Activated CD4-positive, alpha-beta T cell treated with anti-CD3 and anti-CD28 coated beads, Interleukin-2, Interleukin-6, amounts not matched to agents 100 ng/mL and 50 ng/mL, durations not matched to agents 16 hours and 8 hours (primary cell): ENCODE results near the gene GTF2IRD1.
A peak's percentile ranks its signal among the peaks of the same experiment; 100 is the strongest.
"Not testable (repeated sequence)": the region's sequence is repeated elsewhere in the genome, so short reads cannot be mapped to it uniquely, and the experiment has no call there.

ENCODE experiments used
- DNase-seq: peaks from one replicate; pipeline ENCODE4 v3.0.0-alpha.2; 2020

The GTF2IRD1 gene

DNA sequence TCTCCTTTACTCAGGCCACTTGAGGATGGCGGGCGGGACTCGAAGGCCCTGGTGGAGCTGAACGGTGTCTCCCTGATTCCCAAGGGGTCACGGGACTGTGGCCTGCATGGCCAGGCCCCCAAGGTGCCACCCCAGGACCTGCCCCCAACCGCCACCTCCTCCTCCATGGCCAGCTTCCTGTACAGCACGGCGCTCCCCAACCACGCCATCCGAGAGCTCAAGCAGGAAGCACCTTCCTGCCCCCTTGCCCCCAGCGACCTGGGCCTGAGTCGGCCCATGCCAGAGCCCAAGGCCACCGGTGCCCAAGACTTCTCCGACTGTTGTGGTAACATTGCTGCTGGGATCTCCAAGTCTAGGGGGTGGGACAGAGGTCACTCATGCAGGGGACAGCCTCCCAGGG is 65.7 kb downstream of the GTF2IRD1 start:
- no peak for DNase-seq

DNA sequence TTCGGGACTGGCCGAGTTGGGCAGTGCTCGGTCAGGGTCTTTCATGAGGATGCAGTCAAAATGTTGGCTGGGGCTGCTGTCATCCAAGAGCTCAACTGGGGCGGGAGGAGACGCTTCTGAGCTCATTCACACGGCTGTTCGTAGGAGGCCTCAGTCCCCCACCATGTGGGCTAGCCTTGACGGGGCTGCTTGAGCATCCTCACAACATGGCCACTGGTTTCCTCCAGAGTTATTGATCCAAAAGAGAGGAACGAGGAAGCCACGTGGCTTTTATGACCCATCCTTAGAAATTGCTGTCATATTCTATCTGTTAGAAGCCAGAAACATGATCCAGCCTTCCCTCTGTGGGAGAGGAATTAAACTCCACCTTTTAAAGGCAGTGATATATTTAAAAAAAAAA is 68.1 kb downstream of the GTF2IRD1 start:
- DNase-seq = no peak

DNA sequence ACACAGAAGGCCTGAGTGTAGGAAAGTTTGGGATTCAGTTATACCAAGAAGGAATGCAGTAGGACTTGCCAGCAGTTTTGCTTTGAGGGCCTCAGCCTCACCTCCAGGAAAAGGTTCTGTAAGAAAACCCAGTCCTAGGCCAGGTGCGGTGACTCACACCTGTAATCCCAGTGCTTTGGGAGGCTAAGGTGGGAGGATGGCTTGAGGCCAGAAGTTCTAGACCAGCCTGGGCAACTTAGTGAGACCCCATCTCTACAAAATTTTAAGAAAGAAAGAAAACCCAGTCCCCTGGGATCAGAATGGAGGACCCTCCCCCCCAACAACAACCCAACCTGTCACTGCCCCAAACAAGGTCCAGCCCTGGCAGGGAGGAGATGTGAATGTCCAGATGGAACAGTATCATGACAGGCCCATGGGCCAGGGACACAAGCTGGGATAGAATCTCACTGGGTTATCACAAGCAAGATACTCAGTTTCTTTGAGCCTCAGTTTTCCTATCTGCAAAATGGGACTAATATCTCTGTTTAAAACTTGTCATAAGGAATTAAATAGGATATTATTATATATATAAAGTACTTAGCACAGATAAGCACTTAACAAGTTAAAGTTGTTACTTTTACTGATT is 68.7 kb downstream of the GTF2IRD1 start:
- no peak for DNase-seq

DNA sequence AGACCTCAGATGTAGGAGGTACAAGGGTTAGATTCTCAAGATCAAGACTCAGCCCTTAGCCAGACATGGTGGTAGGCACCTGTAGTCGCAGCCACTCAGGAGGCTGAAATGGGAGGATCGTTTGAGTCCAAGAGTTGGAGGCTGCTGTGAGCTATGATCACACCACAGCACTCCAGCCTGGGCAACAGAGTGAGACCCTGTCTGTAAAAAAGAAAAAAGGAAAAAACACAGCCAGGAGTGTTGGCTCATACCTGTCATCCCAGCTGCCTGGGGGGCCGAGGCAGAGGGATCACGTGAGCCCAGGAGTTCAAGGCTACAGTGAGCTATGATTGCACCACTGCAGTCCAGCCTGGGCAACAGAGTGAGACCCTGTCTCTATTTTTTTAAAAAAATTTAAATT is 69.3 kb downstream of the GTF2IRD1 start:
- no peak for DNase-seq

DNA sequence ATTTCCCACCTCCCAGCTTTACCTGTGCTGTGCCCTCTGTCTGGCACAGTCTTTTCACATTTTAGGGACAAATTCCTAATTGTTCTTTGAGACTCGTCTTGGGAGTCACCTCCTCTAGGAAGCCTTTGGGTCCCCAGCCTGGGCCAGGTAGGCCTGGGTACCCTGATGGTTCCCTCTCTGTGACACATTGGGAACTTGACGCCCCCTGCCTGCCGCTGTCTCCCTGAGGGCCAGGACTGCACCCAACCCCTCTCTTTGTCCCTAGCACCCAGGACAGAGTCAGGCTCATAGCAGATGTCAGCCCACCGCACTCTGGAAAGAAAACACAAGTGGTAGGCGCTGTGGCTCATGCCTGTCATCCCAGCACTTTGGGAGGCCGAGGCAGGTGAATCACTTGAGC is 71.4 kb downstream of the GTF2IRD1 start:
- DNase-seq = no peak

DNA sequence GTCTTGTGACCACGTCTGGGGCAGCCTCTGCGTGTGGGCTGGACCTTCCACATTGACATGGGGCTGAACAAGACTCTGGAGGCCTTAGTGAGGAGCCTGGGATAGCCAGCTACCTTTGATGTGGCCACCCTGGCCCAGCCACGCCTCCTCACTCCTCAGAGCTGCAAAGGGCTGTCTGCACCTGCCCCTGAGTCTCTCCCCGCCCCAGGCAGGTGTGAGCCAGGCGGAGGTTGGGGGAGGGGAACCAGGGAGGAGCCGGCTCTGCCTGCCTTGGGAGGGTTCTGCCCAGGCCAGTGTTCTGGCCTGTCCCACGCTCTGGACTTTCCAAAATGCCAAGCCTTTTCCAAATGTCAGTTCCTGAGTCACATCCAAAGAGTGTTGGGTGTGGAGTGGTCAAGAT is 72.2 kb downstream of the GTF2IRD1 start:
- no peak for DNase-seq

DNA sequence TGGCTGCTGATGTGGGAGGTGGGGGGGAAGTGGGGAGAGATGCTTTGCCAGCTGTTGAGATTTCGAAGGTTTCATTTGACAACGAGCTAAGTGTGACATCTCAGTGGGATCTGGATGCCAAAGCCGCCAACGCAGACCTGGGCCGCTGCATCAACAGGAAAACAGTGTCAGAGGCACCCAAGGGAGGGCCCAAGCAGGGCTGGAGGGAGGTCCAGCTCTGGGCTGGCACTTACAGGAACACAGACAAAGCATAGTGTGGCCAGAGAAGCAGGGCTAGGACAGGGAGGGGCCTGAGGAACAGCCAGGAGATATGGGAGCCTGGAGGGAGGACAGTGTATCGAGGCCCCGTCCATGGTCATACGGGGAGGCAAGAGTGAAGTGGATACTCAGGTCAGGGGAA is 73.1 kb downstream of the GTF2IRD1 start:
- DNase-seq = no peak

DNA sequence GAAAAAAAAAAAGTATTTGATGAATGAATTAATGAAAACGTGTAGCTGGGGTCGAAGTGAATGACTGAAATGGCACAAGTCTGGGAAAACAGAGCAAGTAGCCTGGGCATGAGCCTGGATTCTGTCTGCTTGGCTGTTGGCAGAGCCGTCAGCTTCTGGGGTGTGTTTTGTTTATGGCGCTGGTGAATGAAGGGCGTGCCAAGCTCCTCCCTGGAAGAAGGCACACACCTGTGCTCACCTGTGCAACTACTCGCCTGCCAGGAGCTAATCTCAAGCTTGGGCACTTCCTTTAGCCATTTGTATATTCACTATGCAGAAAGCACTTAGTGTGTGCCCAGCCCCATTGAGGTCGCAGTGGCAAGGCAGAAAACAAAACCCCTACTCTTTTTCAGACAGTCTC is 74.1 kb downstream of the GTF2IRD1 start:
- no peak for DNase-seq

DNA sequence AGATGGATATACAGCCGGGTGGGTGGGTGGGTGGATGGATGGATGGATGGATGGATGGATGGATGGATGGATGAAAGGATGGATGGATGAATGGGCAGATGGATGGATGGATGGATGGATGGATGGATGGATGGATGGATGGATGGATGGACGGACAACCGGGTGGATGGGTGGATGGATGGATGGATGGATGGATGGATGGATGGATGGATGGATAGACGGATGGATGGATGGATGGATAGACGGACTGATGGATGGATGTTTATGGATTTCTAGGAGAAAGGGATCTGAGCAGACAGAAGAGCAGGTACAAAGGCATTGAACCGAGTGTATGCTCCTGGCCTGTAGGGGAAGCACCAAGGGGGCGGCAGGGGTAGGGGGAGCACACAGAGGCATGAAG is 75.1 kb downstream of the GTF2IRD1 start:
- DNase-seq = not testable (repeated sequence)

DNA sequence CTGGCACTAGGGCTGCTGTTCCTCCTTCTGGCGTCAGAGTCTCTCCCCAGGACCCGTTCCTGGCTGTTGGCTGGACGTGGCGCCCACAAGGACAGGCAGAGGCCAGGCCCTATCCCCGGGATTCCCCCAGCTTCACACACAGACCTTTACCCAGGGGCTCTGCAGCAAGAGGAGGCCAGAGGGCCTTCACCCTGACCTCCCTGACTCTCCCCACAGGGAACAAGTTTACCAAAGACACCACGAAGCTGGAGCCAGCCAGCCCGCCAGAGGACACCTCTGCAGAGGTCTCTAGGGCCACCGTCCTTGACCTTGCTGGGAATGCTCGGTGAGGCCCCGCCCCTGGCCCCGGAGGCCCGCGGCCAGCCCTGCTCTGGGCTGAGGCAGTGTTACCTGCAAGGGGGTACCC is 82.2 kb downstream of the GTF2IRD1 start:
- no peak for DNase-seq

DNA sequence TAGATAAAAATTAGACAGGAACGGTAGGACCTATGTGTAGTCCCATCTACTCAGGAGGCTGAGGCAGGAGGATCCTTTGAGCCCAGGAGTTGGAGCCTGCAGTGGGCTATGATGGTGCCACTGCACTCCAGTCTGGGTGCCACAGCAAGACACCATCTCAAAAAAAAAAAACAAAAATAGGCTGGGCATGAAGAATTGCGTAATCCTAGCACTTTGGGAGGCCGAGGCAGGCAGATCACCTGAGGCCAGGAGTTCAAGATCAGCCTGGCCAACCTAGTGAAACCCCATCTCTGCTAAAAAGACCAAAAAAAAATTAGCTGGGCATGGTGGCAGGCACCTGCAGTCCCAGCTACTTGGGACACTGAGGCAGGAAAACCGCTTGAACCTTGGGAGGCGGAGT is 88.2 kb downstream of the GTF2IRD1 start:
- DNase-seq = not testable (repeated sequence)

DNA sequence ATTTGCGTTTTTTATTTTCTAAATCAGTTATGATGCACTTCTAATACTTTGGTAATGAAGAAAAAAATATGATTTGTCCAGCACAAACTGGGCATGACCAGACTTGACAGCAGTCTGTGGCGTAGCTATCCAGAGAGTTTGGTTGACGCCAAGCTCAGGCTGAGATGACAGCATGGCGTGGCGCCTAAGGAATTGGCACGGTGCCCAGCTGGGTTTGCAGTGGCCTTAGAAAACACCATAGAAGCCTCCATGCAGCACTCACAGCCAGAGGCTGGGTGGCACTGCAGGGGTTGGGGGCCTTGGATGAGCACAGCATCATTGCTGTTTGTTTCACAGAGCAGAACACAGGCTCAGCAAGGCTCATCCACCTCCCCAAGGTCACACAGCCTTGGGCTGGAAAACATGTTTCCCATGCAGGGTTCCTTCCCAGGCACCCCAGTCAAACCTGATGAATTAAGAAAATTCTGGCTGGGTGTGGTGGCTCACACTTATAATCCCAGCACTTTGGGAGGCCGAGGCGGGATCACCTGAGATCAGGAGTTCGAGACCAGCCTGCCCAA is 88.9 kb downstream of the GTF2IRD1 start:
- no peak for DNase-seq

DNA sequence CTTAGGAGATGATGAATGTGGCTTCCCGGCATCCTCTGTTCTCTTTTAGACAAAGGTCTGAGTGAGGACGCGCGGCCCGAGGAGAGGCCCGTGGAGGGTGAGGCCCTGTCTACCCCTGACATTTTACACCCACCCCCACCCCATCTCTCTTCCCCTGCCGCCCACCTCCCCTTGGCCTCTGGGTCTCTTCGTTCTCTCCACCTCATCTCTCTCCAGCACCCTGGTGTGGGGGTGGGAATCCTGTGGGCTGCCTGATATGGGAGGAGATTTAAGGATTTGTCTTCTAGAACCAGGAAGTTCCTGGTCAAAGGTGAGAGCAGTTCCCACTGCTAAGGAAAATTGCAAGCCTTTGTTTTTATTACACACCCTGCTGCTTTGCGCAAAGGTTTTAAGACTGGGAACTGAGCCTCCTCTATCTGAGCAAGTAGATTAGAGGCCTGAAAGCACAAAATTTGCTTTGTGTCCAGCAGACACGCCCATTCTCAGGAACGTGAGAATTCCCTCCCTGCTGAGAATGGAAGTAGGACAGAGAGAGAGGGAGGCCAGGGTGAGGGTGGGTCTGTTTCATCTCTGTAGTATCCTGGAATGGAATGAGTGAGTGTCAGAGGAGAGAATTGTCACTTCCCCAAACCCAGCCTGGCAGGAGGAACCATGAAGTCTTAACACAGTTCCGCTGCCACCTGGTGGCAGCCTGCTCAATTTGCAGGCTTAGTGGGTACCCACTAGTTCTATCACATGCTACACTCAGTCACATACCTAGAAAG is 91.2 kb downstream of the GTF2IRD1 start:
- DNase-seq = peak; percentile 52

DNA sequence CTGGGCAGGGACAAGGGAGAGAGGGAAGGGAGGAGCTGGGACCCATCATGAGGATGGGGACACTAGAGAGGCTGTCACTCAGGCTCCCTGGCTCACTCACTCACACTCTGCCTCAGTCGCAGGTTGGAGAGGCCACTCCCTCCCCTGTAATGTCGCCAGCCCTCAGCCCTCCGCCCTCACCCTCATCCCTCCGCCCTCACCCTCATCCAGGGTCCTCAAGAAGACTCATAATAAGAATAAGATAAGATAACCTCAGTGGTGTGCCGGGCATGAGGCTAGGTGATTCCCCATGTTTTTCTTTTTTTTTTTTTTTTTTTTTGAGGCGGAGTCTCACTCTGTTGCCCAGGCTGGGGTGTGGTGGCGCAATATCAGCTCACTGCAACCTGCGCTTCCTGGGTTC is 92.2 kb downstream of the GTF2IRD1 start:
- DNase-seq = no peak

DNA sequence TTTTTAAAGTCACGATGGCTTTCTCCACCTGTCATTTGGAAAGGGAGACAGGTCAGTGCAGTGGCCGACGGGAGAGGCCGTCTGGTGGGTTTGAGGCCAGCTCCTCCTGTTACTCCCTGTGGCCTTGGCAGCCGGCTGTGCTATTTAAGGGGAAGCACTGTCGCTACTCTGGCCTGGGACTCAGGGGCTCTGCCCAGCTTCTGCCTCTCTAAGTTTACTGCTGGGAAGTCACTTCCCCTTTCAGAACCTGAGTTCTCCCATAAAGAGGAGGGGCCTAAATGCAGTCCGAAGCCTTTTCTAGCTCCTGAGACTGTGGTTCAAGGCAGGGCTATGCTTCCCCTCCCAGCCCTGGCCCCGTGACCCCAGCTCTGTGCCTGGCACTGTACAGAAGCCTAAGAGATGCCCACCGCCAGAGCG is 99.9 kb downstream of the GTF2IRD1 start:
- DNase-seq = not testable (repeated sequence)

DNA sequence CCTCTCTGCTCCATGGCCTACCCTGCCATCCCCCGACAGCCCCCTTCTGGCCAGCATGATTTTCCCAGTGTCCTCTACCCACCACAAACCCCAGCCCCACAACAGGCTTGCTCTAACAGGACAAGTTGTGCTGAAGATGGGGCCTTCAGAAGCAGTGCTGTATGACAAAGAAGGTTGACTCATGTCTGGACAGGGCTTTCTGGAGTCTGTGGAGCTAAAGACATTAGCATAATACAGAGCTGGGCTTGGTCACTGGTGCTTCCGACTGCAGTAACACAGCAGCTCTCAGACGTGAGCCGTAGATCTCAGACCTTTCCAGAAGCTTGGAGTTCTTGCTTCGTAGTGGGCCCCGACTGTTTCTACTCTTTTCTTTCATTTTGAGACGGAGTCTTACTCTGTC is 100.5 kb downstream of the GTF2IRD1 start:
- no peak for DNase-seq

DNA sequence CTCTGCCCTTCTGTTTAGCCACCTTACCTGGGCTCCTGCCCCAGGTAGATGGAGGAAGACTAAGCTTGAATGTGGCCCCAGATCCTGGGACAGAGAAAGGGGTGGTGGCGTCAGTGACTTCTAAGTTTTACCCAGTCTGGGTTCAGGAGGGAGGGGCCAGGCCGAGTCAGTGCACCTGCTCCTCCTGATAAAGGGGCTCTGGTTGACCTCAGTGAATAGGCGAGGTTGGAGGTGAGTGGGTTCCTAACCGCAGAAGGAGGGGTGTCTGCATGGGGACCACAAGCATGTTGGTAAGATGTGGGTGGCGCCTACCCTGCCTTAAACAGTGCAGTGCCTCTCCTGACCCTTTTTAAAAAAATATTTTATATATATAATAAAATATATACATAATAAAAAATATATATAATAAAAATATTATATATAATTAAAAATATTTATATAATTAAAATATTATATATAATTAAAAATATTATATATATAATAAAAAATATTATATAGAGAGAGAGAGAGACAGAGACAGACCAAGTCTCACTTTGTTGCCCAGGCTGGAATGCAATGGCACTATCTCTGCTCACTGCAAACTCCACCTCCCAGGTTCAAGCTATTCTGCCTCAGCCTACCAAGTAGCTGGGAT is 106.5 kb downstream of the GTF2IRD1 start:
- DNase-seq = no peak

DNA sequence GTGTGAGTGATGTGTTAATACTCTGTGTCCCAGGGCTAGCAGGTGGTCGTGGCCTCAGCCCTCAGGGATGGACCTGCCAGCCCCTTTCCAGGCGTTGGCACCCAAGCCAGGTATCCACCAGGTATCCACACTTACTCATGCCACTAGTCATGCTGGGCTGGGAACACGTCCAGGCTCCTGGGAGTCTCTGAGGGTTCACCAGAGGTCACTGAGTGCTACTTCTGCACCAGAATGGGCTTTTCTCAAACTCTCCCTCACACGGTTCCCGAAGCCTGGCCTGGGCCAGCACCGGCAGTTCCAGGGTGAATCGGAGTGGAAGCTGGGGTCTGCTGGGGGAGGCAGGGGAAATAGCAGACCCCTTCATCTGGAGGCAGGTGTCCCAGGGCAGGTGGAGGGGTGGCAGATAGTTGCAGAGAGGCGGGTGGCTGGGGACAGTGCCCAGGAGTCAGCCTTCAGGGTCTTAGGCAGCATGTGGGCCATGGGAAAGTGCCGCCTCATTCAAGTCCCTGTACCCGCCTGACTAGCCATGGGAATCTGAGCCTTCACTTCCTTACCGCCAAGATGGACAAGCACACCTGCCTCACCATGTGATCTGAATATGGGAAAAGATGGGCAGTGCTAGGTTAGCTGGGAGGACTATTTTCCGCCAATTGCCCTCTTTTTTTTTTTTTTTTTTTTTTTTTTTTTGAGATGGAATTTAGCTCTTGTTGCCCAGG is 108.3 kb downstream of the GTF2IRD1 start:
- DNase-seq = no peak

DNA sequence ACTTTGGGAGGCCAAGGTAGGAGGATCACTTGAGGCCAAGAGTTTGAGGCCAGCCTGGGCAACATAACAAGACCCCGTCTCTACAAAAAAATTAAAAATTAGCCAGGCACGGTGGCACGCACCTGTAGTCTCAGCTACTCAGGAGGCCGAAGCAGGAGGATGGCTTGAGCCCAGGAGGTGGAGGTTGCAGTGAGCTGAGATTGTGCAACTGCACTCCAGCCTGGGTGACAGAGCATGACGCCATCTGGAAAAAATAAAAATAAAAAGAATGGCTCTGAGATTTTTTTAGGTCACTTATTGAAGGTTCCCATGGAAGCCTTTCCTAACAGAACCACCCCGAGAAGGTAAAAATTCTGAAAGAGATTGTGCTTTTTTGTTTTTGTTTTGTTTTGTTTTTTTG is 109.9 kb downstream of the GTF2IRD1 start:
- not testable (repeated sequence) for DNase-seq

DNA sequence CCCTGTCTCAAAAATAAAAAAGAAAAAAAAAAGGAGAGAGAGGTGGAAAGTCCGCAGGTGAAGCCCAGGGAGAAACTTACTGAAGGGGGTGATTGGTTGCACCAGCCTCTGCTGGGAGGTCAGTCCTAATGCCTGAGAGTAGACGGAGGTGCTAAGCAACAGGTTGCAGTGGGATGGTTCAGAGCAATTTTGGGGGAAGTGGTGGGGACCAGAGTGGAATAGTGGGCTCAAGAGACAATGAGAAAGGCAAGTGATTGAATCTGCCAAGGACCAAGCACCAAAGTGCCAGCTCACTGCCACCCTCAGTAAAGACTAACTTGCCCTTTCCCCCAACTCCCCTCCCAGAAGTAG is 113.6 kb downstream of the GTF2IRD1 start:
- DNase-seq = no peak

DNA sequence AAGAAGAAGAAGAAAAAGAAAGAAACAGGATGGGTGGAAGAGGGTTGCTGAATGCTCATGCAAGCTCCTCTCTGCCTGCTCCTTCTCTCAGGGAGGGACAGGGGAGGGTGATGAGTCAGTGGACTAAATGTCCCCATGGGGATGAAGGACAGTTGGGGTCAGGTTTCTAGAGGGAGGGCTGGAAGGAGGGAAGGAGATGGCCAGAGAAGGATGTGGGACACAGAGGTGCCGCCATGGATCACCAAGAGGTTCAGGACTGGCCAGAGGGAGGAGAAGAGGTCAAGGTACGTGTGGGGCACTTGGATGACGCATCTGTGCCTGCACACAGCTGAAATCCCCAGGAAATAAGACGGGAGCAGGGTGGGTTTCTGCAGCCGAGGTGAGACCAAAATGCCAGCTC is 115.0 kb downstream of the GTF2IRD1 start:
- no peak for DNase-seq

DNA sequence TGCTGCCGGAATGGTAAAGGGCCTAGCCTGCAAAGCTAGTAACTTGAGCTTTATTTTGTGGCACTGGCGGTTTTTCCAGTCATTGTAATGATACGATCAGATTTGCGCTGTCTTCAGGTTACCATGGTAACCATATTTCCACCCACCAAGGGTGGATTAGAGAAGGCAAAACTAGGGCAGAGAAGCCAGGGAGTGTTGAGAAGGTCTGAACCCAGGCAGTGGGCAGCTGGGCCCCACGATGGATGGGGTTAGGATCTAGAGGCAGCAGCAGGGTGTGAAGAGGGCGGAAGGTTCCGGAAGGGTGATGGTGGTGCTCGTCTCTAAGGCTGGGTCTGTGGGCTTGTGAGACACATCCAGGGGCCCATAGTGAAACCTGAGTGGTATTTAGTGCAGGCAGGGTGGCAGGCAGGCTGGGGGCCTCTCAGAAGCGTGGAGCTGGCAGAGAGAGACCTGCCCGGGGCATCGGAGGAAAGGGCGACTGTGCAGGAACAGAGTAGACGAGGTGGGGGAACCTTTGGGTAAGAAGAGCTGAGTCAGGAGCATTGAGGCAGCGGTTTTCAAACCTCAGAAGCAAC is 115.9 kb downstream of the GTF2IRD1 start:
- peak; percentile 48 for DNase-seq

DNA sequence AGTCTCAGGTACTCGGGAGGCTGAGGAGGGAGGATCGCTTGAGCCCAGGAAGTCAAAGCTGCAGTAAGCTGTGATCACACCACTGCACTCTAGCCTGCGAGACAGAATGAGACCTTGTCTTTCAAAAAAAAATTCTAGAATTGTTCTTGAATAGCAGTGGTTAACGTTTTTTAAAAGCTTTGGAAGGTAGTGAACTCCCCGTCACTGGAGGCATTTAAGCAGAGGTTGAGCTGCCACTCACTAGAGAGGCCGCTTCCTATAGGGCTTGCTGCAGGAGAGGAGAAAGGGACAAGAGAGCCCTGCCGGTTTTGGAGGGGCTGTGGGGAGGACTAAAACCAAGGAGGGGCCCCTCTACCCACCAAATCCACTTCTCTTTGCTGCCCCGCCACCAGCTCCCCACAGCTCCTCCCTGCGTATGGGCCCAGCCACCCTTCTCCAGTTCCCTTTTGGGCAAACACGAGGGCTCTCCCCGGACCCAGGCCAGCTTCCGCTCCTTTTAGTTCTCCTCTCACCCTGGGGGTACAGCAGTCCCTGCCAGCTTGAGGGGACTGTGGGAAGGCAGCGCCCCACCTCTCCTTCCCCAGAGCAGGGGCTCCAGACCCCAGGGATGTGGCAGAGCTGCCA is 116.9 kb downstream of the GTF2IRD1 start:
- DNase-seq = no peak
